ENCODE data around the gene SCAI.

GRCh38 chr9:125183561-125183960, 40.2 kb upstream of the SCAI start:
- TF ChIP-seq CTCF (IDR thresholded peaks at IDR 0.05 in 8 of 11, conservative IDR thresholded peaks at IDR 0.05 in 3 of 11) (no peak), POLR2A (IDR thresholded peaks at IDR 0.05) (no peak)

Data from spleen (tissue), 7 donors.